ENCODE results near the gene TMEM223. TPM values are rescaled to one million over a fixed set of nuclear protein-coding genes. Genes with fewer than 3 reads are reported as not detected.

Gene TMEM223
- total RNA-seq, 1 experiment from 2014 or later, result 20.1 TPM

Small RNA genes within 50 kb of the gene (microRNA-seq; reads per million reads assigned to microRNA genes)
- 3.8 reads per million, percentile 8 among the genes with 10 or more reads in this experiment for gene MIR6514 (ENCODE audit: unreplicated experiment)
- gene MIR6748 (ENCODE audit: unreplicated experiment), result not detected

Other genes with a start within 250 kb of the TMEM223 start
- 844 TPM for gene AHNAK, start 245.2 kb downstream of the TMEM223 start, total RNA-seq (2021; ENCODE audit: unreplicated experiment)
- gene EEF1G, start 218.1 kb downstream of the TMEM223 start, total RNA-seq (2021; ENCODE audit: unreplicated experiment), result 1,119 TPM
- 19.9 TPM for gene TUT1, start 200.5 kb downstream of the TMEM223 start, total RNA-seq (2021; ENCODE audit: unreplicated experiment)
- gene MTA2, start 190.1 kb downstream of the TMEM223 start, total RNA-seq (2021; ENCODE audit: unreplicated experiment), result 163 TPM
- gene EML3, start 179.2 kb downstream of the TMEM223 start, total RNA-seq (2021; ENCODE audit: unreplicated experiment), result 88.8 TPM
- gene ROM1, start 178.7 kb downstream of the TMEM223 start, total RNA-seq (2021; ENCODE audit: unreplicated experiment), result 2.7 TPM
- gene B3GAT3, start 170.0 kb downstream of the TMEM223 start, total RNA-seq (2021; ENCODE audit: unreplicated experiment), result 68.2 TPM
- gene GANAB, start 145.4 kb downstream of the TMEM223 start, total RNA-seq (2021; ENCODE audit: unreplicated experiment), result 415 TPM
- gene INTS5, start 138.7 kb downstream of the TMEM223 start, total RNA-seq (2021; ENCODE audit: unreplicated experiment), result 22.0 TPM
- gene C11orf98, start 126.8 kb downstream of the TMEM223 start, total RNA-seq (2021; ENCODE audit: unreplicated experiment), result 96.7 TPM
- 36.9 TPM for gene CSKMT, start 126.7 kb downstream of the TMEM223 start, total RNA-seq (2021; ENCODE audit: unreplicated experiment)
- 7.4 TPM for gene UQCC3, start 120.3 kb downstream of the TMEM223 start, total RNA-seq (2021; ENCODE audit: unreplicated experiment)
- gene LBHD1, start 119.7 kb downstream of the TMEM223 start, total RNA-seq (2021; ENCODE audit: unreplicated experiment), result 15.5 TPM
- 105 TPM for gene UBXN1, start 112.9 kb downstream of the TMEM223 start, total RNA-seq (2021; ENCODE audit: unreplicated experiment)
- 0.13 TPM for gene LRRN4CL, start 102.5 kb downstream of the TMEM223 start, total RNA-seq (2021; ENCODE audit: unreplicated experiment)
- gene BSCL2, start 84.6 kb downstream of the TMEM223 start, total RNA-seq (2021; ENCODE audit: unreplicated experiment), result 82.1 TPM
- not detected for gene GNG3, start 84.3 kb downstream of the TMEM223 start, total RNA-seq (2021; ENCODE audit: unreplicated experiment)
- gene HNRNPUL2, start 64.5 kb downstream of the TMEM223 start, total RNA-seq (2021; ENCODE audit: unreplicated experiment), result 47.3 TPM
- 39.4 TPM for gene TTC9C, start 63.5 kb downstream of the TMEM223 start, total RNA-seq (2021; ENCODE audit: unreplicated experiment)
- 12.9 TPM for gene ZBTB3, start 37.8 kb downstream of the TMEM223 start, total RNA-seq (2021; ENCODE audit: unreplicated experiment)
- 114 TPM for gene POLR2G, start 30.4 kb downstream of the TMEM223 start, total RNA-seq (2021; ENCODE audit: unreplicated experiment)
- gene TAF6L, start 20.6 kb downstream of the TMEM223 start, total RNA-seq (2021; ENCODE audit: unreplicated experiment), result 32.6 TPM
- gene TMEM179B, start 4.6 kb downstream of the TMEM223 start, total RNA-seq (2021; ENCODE audit: unreplicated experiment), result 50.9 TPM
- 56.7 TPM for gene NXF1, start 13.4 kb upstream of the TMEM223 start, total RNA-seq (2021; ENCODE audit: unreplicated experiment)
- 31.4 TPM for gene STX5, start 40.0 kb upstream of the TMEM223 start, total RNA-seq (2021; ENCODE audit: unreplicated experiment)
- gene TEX54, start 40.8 kb upstream of the TMEM223 start, total RNA-seq (2021; ENCODE audit: unreplicated experiment), result not detected
- gene WDR74, start 47.6 kb upstream of the TMEM223 start, total RNA-seq (2021; ENCODE audit: unreplicated experiment), result 62.9 TPM
- 184 TPM for gene SLC3A2, start 88.9 kb upstream of the TMEM223 start, total RNA-seq (2021; ENCODE audit: unreplicated experiment)
- gene CHRM1, start 129.4 kb upstream of the TMEM223 start, total RNA-seq (2021; ENCODE audit: unreplicated experiment), result not detected
- gene SLC22A6, start 193.0 kb upstream of the TMEM223 start, total RNA-seq (2021; ENCODE audit: unreplicated experiment), result not detected
- gene SLC22A8, start 223.8 kb upstream of the TMEM223 start, total RNA-seq (2021; ENCODE audit: unreplicated experiment), result not detected

Measured in Panc1 (cell line).